Tibial artery (tissue), 4 donors: ENCODE data around the gene ACTN1.

Experiments
- DNase-seq, 2 donors: peaks; one replicate each; pipeline ENCODE4 v3.0.0-alpha.2; 2019
- H3K27ac ChIP-seq, 2 donors: fragments of 200-600 bp; sonication (generic) in 1 of 2; 1 replicate in 1 of 2; 2 replicates in 1 of 2; pipeline ENCODE4 v1.5.1; 2018 to 2019; ENCODE audit warnings: mild to moderate bottlenecking in 1 of 2
- H3K27me3 ChIP-seq, 2 donors: fragments of 200-600 bp; sonication (generic) in 1 of 2; one replicate each; pipeline versions ENCODE4 v1.5.1 to v1.6.0; 2016 to 2019
- H3K36me3 ChIP-seq, 3 donors: fragments of 200-600 bp; sonication (generic) in 2 of 3; one replicate each; pipeline ENCODE4 v1.5.1; 2016 to 2019; ENCODE audit warnings: mild to moderate bottlenecking in 2 of 3
- H3K4me1 ChIP-seq, 4 donors: fragments of 200-600 bp; sonication (generic) in 2 of 4; 1 replicate in 3 of 4; 2 replicates in 1 of 4; pipeline ENCODE4 v1.5.1; 2016 to 2019
- H3K4me3 ChIP-seq, 2 donors: fragments of 200-600 bp; sonication (generic) in 1 of 2; 1 replicate in 1 of 2; 2 replicates in 1 of 2; pipeline ENCODE4 v1.5.1; 2018 to 2019; ENCODE audit warnings: mild to moderate bottlenecking in 2 of 2
- H3K9me3 ChIP-seq, 3 donors: fragments of 200-600 bp; sonication (generic) in 1 of 3; one replicate each; pipeline ENCODE4 v1.5.1; 2016 to 2019
- CTCF ChIP-seq, 2 experiments: fragments of 200-600 bp in 1 of 2; fragments of 450-650 bp in 1 of 2; IDR thresholded peaks; one replicate each; pipeline ENCODE4 v1.5.1; 2017 to 2019; ENCODE audit warnings: antibody characterized with exemption in 2 of 2, mild to moderate bottlenecking in 1 of 2, moderate library complexity in 1 of 2
- intact Hi-C: fragments of 100-400 bp; cut with DNase I; formaldehyde crosslinking; loops from one replicate; pipeline ENCODE4 v1.15.0; 2023; ENCODE audit warnings: low total_unique reads

ACTN1 gene

DNA sequence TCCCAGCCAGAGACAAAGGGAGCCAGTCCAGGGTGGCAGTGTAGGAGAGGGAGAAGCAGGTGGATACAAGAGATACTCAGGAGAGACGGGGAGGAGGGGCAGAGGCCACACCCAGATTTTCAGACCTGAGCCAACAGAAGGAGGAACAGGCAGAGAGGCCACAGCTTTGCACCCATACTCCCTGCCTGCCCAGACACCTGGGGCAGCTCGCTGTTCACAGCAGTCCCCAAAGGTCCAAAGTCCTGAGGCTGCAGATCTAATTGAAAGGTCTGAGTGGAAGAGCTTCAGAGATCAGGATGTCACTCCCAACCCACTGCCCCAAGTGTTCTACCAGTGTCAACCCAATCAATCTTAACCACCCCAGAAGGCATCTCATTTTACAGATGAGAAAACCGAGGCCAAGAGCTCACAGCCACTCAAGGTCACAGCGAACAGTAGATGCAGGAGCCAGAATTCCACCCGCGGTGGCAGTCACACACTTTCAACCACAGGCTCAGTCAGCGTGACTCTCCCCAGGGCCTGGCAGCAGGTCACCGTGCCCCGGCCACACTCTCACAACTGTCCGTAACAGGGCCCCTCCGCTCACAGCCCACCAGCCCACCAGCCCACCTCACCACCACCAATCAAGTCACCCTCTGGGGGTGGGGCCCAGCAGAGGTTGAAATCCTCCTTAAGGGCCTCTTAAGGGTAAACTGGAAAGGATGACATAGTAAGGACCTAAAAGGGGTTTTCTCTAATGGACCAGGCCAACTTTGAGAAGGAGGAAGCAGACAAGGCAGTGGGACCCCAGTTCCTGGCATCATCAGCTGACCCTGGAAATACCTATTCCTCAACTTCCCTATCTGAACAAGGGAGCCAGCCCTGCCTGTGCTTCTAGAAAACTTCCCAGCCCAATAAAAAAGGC lies 33.3 kb downstream of the ACTN1 start:
- peaks cover 24 to 100% (median 96%) of the 10 kb centered on the region in 4 donors for H3K4me1 ChIP-seq
- intact Hi-C loops: no loop called here

DNA sequence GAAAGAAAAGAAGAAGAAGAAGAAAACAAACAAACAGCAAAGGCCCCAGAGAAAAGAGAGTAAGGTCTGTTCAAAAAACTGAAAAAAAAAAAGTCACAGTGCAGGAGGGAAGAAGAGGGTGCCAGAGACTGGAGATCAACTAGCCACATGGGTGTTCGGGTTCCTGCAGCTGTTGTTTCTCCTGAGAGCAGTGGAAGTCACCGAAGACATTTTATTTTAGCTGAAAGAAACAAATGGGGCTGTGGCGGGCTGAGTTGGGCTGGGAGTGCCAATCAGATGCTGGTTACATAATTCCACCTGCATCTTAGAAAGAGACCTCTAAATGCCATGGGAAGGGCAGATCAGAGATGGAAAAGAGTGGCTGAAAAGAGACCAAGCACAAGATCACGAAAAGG lies 33.9 kb downstream of the ACTN1 start:
- TF ChIP-seq CTCF (IDR thresholded peaks at IDR 0.05): no peak
- no peak for DNase-seq
- Histone ChIP-seq H3K36me3 (no peaks in the 10 kb centered on the region), H3K4me3 (no peak overlapping the region), H3K27me3 (no peaks in the 10 kb centered on the region), H3K27ac (peak overlapping the region; percentile 97 to 100), H3K4me1 (peaks cover 24 to 100% (median 99%) of the 10 kb centered on the region in 4 donors), H3K9me3 (no peaks in the 10 kb centered on the region)
- intact Hi-C loops: no loop called here

More for the DNA sequence above, 33.3 kb downstream of the ACTN1 start:
- no peaks in the 10 kb centered on the region for H3K27me3 ChIP-seq
- H3K4me3 ChIP-seq: no peak overlapping the region
- no peaks in the 10 kb centered on the region for H3K9me3 ChIP-seq
- no peak for TF ChIP-seq CTCF (IDR thresholded peaks at IDR 0.05)
- no peaks in the 10 kb centered on the region for H3K36me3 ChIP-seq
- peak overlapping the region; percentile 97 to 100 for H3K27ac ChIP-seq
- DNase-seq: no peak

- no peaks in the 10 kb centered on the region for H3K9me3 ChIP-seq
- DNase-seq: no peak
- H3K27me3 ChIP-seq: no peaks in the 10 kb centered on the region
- no peak for TF ChIP-seq CTCF (IDR thresholded peaks at IDR 0.05)
- no peak overlapping the region for H3K4me3 ChIP-seq
- H3K36me3 ChIP-seq: no peaks in the 10 kb centered on the region
- intact Hi-C loops: loop anchor here (5.0 kb wide), 1 partner anchor 33 kb away; the partner anchor contains the start of gene ACTN1
- peaks cover 28 to 100% (median 97%) of the 10 kb centered on the region in 4 donors for H3K4me1 ChIP-seq
- H3K27ac ChIP-seq: peak overlapping the region; percentile 97 to 100
These were observed 34.9 kb downstream of the ACTN1 start for GRCh38 chr14:68944162-68944561.

- TF ChIP-seq CTCF (IDR thresholded peaks at IDR 0.05): no peak
- Histone ChIP-seq H3K27me3 (no peaks in the 10 kb centered on the region), H3K9me3 (no peaks in the 10 kb centered on the region), H3K4me3 (no peak overlapping the region), H3K36me3 (no peaks in the 10 kb centered on the region), H3K27ac (peak overlapping the region; percentile 97 to 100), H3K4me1 (peaks cover 25 to 100% (median 97%) of the 10 kb centered on the region in 4 donors)
- intact Hi-C loops: loop anchor here (5.0 kb wide), 1 partner anchor 34 kb away; the partner anchor contains the start of gene ACTN1
- DNase-seq: no peak
These were observed 36.0 kb downstream of the ACTN1 start for GRCh38 chr14:68943107-68943506.

DNA sequence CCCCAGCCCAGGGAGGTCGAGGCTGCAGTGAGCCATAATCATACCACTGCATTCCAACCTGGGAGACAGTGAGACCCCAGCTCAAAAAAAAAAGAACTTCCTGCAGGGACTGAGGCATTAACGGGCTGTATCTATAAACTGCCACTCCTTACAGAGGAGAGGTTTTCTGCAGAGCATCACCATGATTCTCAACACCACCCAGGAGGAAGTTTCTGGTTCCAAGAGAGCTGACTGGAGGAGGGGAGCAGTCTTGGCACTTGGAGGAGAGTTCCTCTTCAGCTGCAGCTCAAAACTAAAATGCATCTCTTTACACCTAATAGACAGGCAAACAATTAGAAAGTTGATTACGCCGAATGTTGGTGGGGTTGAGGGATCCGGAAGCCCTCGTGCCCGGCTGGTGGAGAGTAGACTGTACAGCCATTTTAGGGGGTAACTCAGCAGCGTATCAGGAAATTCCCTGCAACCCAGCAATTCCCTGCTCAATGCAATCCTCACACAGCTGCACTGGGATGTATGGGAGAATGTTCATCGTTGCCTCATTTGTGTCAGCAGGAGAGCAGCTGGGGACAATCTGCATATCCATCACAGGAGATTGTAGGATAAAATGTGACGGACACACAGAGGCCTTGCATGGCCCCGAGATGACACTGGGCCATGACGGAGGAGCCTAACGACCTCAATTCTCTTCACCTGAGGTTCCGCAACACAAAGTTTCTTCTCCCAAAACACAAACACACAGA lies 36.6 kb downstream of the ACTN1 start:
- no peak for TF ChIP-seq CTCF (IDR thresholded peaks at IDR 0.05)
- Histone ChIP-seq H3K4me1 (peaks cover 25 to 100% (median 97%) of the 10 kb centered on the region in 4 donors), H3K36me3 (no peaks in the 10 kb centered on the region), H3K27ac (peak overlapping the region; percentile 97 to 100), H3K4me3 (no peak overlapping the region), H3K9me3 (no peaks in the 10 kb centered on the region), H3K27me3 (no peaks in the 10 kb centered on the region)
- intact Hi-C loops: loop anchor here (5.0 kb wide), 1 partner anchor 35 kb away; the partner anchor contains the start of gene ACTN1
- DNase-seq: no peak
